Medulla oblongata (tissue), 1 donor: ENCODE measurements around the gene EI24.
"Not testable (repeated sequence)": the region's sequence is repeated elsewhere in the genome, so short reads cannot be mapped to it uniquely, and the experiment has no call there.

Experiments
- DNase-seq: peaks from one replicate; pipeline ENCODE4 v3.0.0-alpha.2; 2015; ENCODE audit errors: extremely low spot score

EI24 gene

DNA sequence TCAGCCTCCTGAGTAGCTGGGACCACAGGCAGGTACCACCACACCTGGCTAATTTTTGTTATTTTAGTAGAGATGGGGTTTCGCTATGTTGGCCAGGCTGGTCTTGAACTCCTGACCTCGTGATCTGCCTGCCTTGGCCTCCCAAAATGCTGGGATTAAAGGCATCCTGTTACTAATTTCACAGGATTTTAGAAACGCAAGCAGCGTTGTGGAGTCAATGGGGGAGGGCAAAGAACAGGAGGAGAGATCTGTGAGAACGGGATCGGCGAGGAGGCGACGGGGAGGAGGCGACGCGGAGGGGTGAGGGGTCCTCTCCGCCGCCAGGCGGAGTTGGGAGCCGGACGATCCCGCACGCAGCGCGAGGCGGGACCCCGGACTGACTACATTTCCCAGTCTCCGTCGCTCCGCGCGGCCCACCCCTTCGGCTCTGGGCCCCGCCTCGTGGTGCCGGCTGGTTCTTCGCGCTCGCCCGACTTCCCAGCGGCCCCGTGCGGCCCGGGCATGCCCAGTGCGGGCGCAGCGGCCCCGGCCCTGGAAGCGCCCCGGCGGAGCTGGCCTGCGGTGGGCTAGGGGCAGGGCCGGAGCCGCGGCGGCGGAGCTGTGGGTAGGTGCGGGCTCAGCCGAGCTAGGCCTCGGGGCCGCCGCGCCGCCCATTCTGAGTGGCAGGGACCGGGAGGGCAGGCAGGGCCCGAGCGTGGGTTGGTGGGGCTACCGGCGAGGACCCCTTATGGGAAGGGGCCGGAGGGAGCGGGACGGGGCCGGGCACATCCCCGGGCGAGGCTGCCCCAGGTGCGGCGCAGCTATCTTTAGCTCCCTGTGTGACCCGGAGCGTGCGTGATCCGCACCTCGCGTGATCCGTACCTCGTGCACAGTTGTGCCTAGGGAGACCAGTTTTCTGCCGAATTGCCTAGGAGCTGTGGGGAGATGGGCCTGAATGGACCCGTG is at the start of gene EI24:
TSS of gene EI24 (plus strand) at position 508 of the 945 bp plus-strand sequence. CDS start 3,051 bp downstream, outside the sequence.
- peak; percentile 94 for DNase-seq

DNA sequence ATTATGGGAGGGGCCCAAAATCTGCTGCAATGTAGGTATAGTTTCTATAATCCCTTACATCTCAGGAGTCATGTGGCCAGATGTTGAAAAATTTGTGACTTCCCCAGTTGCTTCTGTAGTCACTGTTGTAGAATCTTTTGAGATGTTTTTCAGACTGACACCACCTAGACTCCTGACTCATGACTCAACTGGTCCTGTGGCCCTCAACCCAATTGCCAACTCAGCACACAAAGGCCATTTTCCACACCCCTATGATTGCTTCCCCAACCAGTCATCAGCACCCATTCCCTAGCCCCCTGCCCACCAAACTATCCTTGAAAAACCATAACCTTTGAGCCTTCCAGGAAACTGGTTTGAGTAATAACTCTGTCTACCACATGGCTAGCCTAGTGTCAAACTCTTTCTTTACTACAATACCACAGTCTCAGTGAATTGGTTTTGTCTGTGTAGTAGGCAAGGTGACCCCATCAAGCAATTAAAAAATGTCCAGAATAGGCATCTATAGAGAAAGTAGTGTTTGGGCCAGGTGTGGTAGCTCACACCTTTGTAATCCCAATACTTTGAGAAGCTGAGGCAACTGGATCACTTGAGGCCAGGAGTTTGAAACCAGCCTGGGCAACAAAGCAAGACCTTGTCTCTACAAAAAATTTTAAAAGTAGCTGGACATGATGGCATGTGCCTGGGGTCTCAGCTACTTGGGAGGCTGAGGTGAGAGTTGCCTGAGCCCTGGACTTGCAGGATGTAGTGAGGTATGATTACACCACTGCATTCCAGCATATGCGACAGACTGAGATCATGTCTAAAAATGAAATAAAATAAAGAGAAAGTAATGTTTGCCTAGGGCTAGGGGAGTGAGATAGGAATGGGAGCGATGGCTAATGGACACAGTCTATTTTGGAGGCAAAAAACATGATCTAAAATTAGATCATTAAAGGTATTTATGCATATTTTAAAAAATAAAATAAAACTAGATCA is 49.1 kb upstream of the EI24 start:
- DNase-seq = no peak

DNA sequence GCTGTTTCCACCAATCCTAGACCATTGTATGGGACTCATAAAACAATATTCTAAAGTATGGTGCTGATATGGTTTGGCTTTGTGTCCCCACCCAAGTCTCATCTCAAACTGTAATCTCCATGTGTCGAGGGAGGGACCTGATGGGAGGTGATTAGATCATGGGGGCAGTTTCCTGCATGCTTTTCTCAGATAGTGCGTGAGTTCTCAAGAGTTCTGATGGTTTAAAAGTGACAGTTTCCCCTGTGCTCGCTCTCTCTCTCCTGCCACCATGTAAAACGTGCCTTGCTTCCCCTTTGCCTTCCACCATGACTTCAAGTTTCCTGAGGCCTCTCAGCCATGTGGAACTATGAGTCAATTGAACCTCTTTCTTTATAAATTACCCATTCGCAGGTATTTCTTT is 44.0 kb upstream of the EI24 start:
- no peak for DNase-seq

DNA sequence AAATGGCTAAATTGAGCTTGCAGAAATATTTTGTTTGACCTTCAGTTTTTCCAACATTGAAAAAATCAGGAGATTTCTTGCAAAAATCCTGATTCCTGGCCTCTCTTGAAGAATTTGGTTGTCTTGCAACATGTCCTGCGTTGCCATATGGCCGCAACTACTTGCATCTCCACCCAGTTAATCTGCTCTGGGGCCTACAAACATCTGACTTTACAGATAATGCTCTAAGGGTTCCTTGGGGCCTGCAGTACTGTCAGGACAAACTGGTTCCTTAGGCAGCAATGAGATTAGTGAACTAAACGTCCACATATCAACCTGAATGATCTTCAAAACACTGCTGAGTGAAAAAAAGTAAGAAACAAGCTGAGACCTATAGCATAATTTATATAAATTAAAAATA is 36.6 kb upstream of the EI24 start:
- DNase-seq = no peak

DNA sequence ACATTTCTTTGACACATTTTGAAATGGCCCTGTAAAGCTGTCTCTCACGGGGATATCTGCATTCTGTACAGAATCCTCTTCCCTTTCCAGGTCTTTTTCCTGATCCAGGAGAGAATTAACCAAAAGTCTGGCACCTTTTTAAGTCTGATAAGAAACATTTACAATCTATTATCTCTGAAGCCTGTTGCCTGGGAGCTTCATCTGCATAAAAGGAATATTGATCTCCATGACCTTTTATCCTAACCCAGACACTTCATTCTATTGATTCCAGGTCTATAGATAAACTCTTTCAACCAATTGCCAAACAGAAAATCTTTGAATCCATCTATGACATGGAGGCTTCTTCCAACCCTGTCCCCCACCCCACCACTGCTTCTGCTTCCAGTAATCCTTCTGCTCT is 33.7 kb upstream of the EI24 start:
- DNase-seq = no peak

DNA sequence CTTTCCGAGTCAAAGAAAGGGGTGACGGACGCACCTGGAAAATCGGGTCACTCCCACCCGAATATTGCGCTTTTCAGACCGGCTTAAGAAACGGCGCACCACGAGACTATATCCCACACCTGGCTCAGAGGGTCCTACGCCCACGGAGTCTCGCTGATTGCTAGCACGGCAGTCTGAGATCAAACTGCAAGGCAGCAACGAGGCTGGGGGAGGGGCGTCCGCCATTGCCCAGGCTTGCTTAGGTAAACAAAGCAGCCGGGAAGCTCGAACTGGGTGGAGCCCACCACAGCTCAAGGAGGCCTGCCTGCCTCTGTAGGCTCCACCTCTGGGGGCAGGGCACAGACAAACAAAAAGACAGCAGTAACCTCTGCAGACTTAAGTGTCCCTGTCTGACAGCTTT is 32.4 kb upstream of the EI24 start:
- DNase-seq = not testable (repeated sequence)

DNA sequence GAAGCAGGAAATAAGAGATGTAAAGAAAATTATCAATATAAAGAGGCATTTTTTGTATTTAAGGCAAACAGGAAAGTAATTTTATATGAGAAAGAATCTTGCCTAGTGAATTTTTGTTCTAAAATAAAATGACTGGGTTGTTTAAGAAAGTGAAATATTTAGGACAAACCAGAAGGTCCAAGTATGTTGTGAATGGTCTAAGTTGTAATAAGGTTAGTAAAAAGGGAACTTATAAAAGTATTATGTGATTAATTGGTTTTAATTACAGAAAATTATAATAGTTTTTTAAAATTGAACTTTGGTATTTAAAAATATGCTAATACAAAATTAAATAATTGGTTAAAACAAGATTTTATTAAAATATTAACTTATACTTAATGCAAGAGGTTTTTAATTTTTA is 26.6 kb upstream of the EI24 start:
- no peak for DNase-seq

DNA sequence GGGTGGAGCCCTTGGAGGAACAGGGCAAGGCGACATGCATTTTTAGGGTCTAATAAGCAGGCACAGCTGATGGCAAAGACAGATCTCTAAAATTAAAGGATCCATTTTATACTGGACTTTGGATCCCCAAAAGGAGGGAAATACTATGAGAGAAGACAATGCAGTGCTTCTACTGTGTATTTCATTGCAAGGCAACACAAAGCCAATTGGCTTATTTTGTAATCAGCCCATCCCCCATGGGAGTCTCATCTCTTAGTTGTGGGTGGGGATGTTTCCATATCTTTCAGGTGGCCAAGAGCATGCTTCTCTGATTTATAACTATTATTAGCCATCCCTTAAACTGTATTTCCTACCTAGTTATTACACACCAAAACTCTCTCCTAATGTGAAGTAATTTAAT is 18.5 kb upstream of the EI24 start:
- DNase-seq = no peak

DNA sequence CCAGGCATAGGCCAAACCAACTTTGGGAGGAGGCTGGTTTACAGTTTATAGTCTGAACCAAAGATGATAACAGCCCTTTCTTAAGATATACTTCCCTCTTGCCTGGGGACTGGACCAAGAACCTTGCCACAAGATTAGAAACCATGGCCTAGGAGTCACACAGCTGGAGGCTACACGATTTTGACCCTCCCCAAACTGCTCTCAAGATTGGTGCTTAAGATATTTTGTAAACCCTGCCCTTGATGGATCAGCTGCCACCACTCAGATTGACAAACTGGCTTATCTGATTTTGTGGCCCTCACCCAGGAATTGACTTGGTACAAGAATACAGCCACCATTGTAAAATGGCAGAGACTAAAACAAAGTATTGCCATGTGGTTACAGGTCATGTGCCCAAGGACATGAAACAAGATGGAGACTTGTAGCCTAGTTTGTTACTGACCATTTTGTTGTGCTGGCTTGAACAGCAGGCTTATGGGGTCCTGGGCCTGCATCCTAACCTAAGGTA is 17.4 kb upstream of the EI24 start:
- DNase-seq = no peak

DNA sequence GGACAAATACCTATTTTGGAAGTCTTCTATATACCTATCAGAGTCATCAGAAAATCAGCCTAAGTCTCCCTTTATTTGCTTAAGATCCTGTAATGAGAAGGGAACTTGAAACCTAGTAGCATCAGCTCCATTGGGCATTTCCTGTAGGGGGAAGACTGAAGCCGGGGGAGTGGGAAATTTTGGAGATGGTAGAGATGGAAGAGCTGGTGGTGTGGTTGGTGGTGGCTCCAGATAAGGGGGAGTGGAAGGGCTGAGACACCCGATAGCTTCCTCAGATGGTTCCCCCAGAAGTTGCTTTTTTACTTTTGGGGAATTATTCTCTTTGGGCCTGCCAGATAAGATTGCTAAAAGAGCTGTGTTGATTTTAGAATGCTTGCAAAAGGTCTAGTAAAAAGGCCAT is 16.4 kb upstream of the EI24 start:
- no peak for DNase-seq

DNA sequence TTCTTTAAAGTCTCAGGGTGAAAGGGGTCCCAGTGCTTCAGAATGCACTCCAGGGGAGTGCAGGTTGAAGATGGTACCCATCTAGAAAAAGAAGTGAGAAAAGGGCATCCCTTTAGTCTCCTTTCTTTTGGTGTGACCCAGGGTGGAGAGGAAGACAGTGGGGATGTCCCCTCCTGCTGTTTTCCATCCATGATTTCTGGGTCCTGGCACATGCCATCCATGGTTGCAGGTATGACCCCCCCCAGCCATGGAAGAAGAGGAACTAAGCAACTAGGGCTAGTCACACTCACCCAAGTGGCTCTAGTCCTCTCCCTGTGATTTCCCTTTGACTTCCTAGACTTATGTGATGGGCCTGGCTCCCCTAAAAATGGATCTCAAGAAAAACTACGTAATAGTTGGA is 15.9 kb upstream of the EI24 start:
- DNase-seq = no peak

DNA sequence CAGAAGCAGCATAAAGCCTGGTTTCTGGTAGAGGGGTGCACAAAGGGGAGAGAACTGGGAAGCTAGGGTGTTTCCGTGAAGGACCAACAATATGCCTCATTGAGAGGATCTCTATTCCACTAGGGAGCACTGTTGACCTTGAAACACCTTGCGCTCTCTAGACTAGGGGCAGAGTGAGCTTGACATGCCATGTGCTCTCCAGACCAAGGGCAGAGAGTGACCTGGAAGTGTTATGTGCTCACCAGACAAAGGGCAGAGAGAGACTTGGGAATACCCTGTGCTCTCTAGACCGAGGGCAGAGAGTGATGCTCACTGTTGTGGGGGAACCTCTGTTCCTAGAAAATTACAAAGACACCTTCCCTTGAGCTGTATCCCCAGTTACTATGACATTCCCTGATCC is 15.2 kb upstream of the EI24 start:
- DNase-seq = no peak

DNA sequence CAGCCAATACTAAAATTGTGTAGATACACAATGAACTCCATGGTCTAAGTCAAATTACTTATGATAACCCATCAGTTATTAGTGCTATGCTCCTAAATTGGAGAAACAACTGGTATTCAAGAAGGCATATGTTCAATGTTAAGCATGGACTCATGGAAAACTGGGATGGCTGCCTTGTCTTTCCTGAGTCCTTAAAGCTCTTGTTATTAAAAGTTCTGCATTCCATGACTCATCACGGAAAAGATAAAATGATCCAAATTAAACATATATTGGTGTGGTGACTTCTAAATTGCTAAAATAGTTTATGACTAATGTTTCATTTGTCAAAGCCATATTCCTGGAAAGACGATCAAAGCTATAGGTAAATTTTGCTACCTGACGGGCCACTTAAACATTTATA is 9.4 kb upstream of the EI24 start:
- no peak for DNase-seq

DNA sequence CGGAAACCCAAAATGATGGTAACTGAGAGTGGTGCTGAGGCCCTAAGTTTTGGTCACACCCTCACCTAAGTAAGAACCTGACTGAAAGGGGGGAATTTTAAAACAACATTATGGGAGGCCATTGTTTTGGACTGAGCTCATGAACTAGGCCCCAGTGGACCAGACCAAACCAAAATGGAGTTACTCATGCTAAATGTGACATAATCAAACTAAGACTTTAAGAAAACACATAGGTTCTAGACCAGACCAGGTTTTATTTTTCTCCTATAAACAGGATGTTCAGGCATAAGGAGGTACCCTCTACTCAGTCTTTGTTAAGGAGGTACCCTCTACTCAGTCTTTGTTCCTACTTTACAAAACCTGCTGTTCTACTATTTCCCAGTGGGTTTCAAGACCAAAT is 7.4 kb upstream of the EI24 start:
- DNase-seq = no peak

DNA sequence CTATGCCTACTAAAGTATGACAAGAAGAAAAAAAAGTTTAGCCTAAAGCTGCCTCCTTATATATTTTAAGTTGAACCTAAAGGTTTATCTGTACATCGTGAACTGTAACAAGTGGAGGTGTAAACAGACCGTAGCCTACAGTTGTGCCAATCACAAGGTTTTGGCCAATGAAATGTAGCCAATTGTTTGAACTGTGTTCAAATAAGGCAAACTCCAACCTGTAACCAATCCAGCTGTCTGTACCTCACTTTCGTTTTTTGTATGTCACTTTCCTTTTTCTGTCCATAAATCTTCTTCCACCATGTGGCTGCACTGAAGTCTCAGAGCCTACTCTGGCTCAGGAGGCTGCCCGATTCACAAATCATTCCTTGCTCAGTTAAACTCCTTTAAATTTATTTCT is 6.8 kb upstream of the EI24 start:
- no peak for DNase-seq

DNA sequence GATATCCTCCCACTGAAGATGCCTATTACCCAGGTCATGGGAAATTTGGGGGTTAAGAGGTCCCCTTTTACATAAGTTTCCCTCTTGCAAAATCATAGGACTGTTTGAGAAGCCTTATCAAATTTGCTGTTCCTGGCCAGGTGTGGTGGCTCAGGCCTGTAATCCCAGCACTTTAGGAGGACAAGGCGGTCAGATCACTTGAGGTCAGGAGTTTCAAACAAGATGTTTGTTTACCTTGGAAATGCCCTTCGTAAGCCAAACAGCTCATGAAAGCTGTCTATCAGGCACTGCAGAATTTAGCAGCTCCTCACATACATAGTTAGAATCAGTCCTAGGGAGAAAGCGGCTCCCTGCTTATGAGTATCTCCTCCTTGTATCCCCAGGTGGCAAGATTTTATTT is 4.9 kb upstream of the EI24 start:
- no peak for DNase-seq

DNA sequence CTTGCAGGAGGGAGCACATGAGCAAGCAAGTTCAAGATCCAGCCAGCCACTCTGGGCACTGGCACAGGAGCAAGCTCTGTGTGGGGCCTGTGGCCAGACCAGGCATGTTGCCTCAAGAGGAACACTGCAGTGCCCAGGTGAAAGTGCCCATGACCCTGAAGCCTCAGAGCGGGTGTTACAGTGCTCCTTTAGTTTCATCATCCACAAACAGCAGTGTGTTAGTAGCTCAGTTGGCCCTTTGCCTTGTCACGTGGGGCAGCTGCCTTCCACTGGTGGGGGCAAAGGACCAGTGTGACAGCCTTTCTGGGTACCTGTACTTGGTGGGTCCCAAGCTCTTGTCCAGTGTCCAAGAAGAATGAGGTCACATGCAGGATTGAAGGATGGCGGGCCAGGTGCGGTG is 3.0 kb upstream of the EI24 start:
- DNase-seq = no peak

DNA sequence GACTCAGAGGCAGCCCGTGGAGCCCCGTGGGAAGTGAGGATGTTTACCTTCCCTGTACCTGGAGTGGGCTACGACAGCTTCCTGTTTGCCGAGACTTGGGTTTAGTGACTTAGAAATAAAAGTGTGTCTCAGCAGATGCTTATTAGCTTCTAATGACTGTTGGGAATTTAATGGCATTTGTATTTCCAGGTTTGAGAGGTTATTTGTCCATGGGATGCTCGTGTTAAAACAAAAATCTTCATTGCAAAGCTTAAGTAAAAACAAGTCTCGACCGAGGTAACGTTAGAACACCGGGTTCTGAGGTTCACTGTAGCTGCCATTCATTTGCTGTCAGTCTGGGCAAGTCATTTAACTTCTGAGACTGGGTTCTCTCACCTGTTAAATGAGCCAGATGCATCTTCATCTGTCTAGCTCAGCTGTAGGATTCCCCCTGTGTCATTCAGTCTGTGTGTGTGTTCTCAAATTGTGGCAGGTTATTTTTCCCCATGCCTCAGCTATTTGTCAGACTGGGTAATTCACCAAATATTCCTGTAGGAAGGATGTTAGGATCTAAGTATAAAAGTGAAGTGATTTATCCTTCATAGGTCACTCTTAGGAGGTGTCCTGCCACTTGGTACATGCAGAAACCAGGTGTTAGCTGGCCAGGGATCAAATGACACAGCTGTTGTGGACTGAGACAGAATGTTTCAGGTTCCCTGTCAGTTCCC is 791 bp downstream of the EI24 start:
- peak; percentile 38 for DNase-seq

DNA sequence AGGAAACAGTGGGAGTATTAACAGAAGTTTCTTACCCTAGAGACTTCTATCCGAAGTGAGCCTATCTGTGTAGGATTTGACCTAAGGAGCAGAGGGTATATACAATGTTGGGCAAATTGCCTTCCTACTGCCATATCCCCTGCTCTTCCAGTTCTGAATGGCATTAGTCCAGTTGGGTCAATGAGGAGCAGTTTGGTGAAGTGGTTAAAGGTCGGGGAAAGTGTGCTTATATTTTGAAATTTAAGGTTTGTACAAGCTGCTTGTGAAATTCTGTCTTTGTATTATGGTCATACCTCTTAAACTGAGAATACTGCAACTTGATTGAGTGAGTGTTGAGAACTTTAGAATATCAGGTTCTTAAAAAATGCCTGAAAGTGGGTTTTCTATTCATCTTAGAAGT is 1.7 kb downstream of the EI24 start:
- no peak for DNase-seq

DNA sequence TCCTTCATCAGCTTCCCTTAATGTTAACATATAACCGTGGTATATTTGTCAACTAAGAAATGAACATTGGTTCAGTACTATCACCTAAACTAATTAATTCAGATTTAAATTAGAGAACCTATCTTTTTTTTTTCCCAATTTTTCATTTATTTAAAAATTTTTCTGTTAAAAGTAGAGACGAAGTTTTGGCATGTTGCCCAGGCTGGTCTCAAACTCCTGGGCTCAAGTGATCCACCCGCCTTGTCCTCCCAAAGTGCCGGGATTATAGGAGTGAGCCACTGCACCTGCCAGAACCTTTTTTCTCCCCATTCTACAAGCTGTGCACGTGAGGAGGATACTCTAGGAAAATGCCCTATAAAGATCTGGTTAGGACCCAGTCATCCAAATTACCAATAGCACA is 3.6 kb downstream of the EI24 start:
- no peak for DNase-seq

DNA sequence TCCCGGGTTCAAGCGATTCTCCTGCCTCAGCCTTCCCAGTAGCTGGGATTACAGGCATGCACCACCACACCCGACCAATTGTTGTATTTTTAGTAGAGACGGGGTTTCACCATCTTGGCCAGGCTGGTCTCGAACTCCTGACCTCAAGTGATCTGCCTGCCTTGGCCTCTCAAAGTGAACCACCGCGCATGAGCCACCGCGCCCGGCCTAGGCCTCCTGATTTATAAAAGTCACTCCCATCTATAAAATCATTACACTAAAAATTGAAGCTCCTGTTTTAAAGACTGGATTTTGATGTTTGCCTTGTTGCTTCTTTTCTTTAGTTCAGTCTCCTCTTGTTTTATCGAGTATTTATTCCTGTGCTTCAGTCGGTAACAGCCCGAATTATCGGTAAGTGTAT is 7.9 kb downstream of the EI24 start:
- DNase-seq = not testable (repeated sequence)

DNA sequence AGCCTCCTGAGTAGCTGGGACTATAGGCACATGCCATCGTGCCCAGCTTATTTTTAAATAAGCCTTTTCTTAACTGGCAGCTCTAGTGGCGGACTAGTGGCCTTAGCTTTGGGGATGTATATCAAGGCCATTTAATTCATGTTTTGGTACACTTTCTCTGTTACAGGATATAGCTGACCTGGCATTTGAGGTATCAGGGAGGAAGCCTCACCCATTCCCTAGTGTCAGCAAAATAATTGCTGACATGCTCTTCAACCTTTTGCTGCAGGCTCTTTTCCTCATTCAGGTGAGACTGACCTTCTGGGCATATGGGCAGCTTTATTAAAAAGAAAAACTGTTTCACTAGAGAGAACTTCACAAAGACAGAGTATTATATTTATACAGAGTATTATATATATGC is 9.5 kb downstream of the EI24 start:
- DNase-seq = no peak
